ENCODE data around the gene CEL.

DNA sequence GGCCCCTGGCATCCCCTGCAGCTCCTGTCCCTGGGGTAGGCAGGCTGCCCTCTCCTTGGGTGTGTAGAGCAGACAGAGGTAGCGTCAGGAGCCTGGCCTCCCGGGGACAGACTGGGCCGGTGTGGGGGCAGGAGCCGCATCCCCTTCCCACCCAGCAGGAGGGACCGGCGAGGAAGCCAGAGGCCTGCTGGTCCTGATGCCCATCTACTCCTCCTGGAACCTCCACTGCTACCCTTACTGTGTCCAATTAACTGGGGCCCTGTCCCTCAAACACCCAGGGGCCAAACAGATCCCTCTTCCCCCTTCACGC, 43.6 kb downstream of the CEL start:
- TF ChIP-seq, protein P1, sequence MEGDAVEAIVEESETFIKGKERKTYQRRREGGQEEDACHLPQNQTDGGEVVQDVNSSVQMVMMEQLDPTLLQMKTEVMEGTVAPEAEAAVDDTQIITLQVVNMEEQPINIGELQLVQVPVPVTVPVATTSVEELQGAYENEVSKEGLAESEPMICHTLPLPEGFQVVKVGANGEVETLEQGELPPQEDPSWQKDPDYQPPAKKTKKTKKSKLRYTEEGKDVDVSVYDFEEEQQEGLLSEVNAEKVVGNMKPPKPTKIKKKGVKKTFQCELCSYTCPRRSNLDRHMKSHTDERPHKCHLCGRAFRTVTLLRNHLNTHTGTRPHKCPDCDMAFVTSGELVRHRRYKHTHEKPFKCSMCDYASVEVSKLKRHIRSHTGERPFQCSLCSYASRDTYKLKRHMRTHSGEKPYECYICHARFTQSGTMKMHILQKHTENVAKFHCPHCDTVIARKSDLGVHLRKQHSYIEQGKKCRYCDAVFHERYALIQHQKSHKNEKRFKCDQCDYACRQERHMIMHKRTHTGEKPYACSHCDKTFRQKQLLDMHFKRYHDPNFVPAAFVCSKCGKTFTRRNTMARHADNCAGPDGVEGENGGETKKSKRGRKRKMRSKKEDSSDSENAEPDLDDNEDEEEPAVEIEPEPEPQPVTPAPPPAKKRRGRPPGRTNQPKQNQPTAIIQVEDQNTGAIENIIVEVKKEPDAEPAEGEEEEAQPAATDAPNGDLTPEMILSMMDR (IDR thresholded peaks at IDR 0.05), result no peak
- no peak for TF ChIP-seq POLR2AphosphoS5 (IDR thresholded peaks at IDR 0.05)
